ENCODE results near the gene POU3F2.

Gene POU3F2

GRCh38 chr6:98831057-98831958 is 3.1 kb upstream of the POU3F2 start:
- DNase-seq (ENCODE audit: low read depth), result no peak

- no peak for DNase-seq (ENCODE audit: low read depth)
These were observed 2.5 kb upstream of the POU3F2 start for GRCh38 chr6:98831959-98832283.

- no peak for DNase-seq (ENCODE audit: low read depth)
These were observed 1.9 kb upstream of the POU3F2 start for GRCh38 chr6:98832284-98833056.

GRCh38 chr6:98833057-98833306 is 1.4 kb upstream of the POU3F2 start:
- no peak for DNase-seq (ENCODE audit: low read depth)

GRCh38 chr6:98833307-98834059 is 891 bp upstream of the POU3F2 start:
- no peak for DNase-seq (ENCODE audit: low read depth)

GRCh38 chr6:98835149-98836024 is 1.0 kb downstream of the POU3F2 start:
- DNase-seq (ENCODE audit: low read depth), result no peak

- no peak for DNase-seq (ENCODE audit: low read depth)
These were observed 1.9 kb downstream of the POU3F2 start for GRCh38 chr6:98836025-98836961.

GRCh38 chr6:98836962-98837944 is 2.9 kb downstream of the POU3F2 start:
- no peak for DNase-seq (ENCODE audit: low read depth)

- DNase-seq (ENCODE audit: low read depth), result no peak
These were observed 3.7 kb downstream of the POU3F2 start for GRCh38 chr6:98838032-98838431.

GRCh38 chr6:98838975-98839374 is 4.6 kb downstream of the POU3F2 start:
- DNase-seq (ENCODE audit: low read depth), result no peak

- no peak for DNase-seq (ENCODE audit: low read depth)
These were observed 5.5 kb downstream of the POU3F2 start for GRCh38 chr6:98839781-98840361.

- DNase-seq (ENCODE audit: low read depth), result no peak
These were observed 6.0 kb downstream of the POU3F2 start for GRCh38 chr6:98840385-98840784.

- DNase-seq (ENCODE audit: low read depth), result no peak
These were observed 6.7 kb downstream of the POU3F2 start for GRCh38 chr6:98840996-98841513.

GRCh38 chr6:98841621-98842341 is 7.4 kb downstream of the POU3F2 start:
- DNase-seq (ENCODE audit: low read depth), result no peak

- no peak for DNase-seq (ENCODE audit: low read depth)
These were observed 8.2 kb downstream of the POU3F2 start for GRCh38 chr6:98842342-98843180.

GRCh38 chr6:98843271-98844243 is 9.2 kb downstream of the POU3F2 start:
- DNase-seq (ENCODE audit: low read depth), result no peak

Measured in activated T-helper 1 cell treated with Interleukin-2 at 50 U/mL for 16 hours (primary cell).